ENCODE results near the gene SGK1.

GRCh38 chr6:134182528-134182927 lies 135.4 kb downstream of the SGK1 start:
- TF ChIP-seq CTCF (IDR thresholded peaks at IDR 0.05 in 8 of 11, conservative IDR thresholded peaks at IDR 0.05 in 3 of 11) (no peak), POLR2A (IDR thresholded peaks at IDR 0.05) (no peak)
